ENCODE measurements around the gene PRRX2. TPM values are rescaled to one million over a fixed set of nuclear protein-coding genes. Genes with fewer than 3 reads are reported as not detected.
A peak's percentile ranks its signal among the peaks of the same experiment; 100 is the strongest.

Gene PRRX2
- total RNA-seq, 1 donor from 2014 or later, result 10.1 TPM

DNA sequence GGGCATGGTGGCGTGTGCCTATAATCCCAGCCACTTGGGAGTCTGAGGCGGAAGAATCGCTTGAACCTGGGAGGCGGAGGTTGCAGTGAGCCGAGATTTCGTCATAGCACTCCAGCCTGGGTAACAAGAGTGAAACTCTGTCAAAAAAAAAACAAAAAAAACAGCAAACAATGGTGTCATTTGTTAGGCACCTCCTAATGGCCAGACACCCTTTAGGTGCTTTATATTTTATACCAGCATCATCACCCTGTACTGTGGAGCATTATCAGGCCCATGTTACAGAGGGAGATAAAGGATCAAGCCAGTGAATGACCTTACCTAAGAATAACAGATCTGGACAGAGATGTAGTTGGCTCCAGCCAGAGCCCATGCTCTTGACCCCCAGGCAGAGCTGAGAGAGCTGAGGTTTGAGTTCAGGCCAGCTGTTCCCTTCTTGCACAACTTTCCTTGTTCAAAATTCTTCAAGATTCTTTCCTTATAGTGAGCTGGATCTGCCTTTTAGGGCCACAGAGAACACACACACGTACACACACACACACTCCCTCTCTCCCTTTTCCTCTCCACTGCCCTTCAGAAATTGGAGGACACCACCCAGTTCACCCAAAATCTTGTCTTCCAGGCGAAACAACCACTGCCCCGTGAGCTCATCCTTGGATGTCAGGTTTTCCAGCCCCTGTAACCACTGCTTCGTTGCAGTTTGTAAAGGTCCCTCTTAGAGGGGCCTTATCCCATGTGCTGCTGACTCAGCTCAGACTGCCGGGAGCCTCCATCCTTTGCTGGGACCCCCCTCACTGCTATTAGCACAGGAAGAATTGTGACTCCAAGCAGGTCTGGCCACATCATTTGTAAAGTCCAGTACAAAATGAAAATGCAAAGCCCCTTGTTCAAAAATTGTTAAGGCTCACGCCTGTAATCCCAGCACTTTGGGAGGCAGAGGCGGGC lies 97.8 kb downstream of the PRRX2 start:
- peak overlapping the region; percentile 88 for H3K27ac Mint-ChIP-seq
- TF ChIP-seq, protein P1, sequence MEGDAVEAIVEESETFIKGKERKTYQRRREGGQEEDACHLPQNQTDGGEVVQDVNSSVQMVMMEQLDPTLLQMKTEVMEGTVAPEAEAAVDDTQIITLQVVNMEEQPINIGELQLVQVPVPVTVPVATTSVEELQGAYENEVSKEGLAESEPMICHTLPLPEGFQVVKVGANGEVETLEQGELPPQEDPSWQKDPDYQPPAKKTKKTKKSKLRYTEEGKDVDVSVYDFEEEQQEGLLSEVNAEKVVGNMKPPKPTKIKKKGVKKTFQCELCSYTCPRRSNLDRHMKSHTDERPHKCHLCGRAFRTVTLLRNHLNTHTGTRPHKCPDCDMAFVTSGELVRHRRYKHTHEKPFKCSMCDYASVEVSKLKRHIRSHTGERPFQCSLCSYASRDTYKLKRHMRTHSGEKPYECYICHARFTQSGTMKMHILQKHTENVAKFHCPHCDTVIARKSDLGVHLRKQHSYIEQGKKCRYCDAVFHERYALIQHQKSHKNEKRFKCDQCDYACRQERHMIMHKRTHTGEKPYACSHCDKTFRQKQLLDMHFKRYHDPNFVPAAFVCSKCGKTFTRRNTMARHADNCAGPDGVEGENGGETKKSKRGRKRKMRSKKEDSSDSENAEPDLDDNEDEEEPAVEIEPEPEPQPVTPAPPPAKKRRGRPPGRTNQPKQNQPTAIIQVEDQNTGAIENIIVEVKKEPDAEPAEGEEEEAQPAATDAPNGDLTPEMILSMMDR (IDR thresholded peaks at IDR 0.05; ENCODE audit: unreplicated experiment), result no peak
- no peak for DNase-seq (ENCODE audit: low spot score in 2 of 2, unreplicated experiment in 2 of 2)

DNA sequence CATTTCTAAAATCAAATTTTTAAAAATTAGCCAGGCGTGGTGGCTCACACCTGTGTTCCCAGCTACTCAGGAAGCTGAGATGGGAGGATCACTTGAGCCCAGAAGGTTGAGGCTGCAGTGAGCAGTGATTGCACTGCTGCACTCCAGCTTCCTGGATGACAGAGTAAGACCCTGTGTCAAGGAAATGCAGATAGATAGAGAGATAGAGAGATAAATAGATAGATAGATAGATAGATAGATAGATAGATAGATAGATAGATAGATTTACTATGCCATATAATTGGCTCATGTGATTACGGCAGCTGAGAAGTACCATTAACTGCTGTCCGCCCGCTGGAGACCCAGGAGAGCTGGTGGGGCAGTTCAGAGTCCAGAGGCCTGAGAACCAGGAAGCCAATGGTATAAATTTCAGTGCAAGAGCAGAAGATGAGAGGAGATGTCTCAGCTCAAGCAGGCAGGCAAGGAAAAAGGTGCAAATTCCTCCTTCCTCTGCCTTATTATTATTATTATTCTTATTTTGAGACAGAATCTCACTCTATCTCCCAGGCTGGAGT lies 100.4 kb downstream of the PRRX2 start:
- Mint-ChIP-seq H3K27ac (no peak overlapping the region), H3K4me3 (no peak overlapping the region), H3K4me1 (peaks cover 24% of the 10 kb centered on the region), H3K27me3 (ENCODE audit: low read depth) (no peaks in the 10 kb centered on the region), H3K9me3 (no peaks in the 10 kb centered on the region), H3K36me3 (no peaks in the 10 kb centered on the region)
- no peak for DNase-seq (ENCODE audit: low spot score in 2 of 2, unreplicated experiment in 2 of 2)
- TF ChIP-seq, protein P1 (IDR thresholded peaks at IDR 0.05; ENCODE audit: unreplicated experiment), result no peak

More for the DNA sequence above, 97.8 kb downstream of the PRRX2 start:
- Mint-ChIP-seq H3K27me3 (ENCODE audit: low read depth) (no peaks in the 10 kb centered on the region), H3K4me3 (no peak overlapping the region), H3K9me3 (no peaks in the 10 kb centered on the region), H3K36me3 (no peaks in the 10 kb centered on the region), H3K4me1 (peaks cover 24% of the 10 kb centered on the region)

DNA sequence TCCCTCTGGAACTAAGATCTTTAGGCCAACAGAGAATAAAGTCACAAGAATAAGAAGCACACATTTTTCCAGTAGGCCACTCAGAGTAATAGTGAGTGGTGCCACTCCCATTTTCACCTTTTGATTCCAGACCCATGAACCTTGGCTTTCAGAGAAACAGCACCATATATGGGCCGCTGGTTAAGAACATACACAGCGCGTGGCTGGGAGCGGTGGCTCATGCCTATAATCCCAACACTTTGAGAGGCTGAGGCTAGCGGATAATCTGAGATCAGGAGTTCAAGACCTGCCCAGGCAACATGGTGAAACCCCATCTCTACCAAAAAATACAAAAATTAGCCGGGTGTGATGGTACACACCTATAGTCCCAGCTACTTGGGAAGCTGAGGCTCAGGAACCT lies 103.0 kb downstream of the PRRX2 start:
- H3K4me3 Mint-ChIP-seq, result no peak overlapping the region
- no peaks in the 10 kb centered on the region for H3K9me3 Mint-ChIP-seq
- no peak overlapping the region for H3K27ac Mint-ChIP-seq
- no peaks in the 10 kb centered on the region for H3K27me3 Mint-ChIP-seq (ENCODE audit: low read depth)
- TF ChIP-seq, protein P1 (IDR thresholded peaks at IDR 0.05; ENCODE audit: unreplicated experiment), result no peak
- no peaks in the 10 kb centered on the region for H3K36me3 Mint-ChIP-seq
- H3K4me1 Mint-ChIP-seq, result peaks cover 3% of the 10 kb centered on the region
- DNase-seq (ENCODE audit: low spot score in 2 of 2, unreplicated experiment in 2 of 2), result no peak

DNA sequence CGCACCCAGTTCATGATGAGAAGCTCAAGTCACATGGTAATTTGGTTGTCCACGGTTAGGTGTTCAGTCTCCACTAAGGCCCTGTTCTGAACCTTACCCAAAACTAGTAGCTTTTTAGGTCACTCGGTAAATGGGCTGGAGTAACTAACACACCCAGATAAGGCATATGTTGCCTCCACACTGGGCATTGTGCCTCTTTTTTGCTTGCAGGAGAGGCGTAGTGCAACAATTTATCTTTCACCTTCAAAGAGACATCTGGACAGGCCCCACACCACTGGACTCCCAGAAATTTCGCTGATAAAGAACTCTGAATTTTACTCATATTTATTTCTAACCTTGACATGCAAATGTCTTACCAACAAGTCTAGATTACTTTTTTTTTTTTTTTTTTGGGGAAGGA lies 104.2 kb downstream of the PRRX2 start:
- DNase-seq (ENCODE audit: low spot score in 2 of 2, unreplicated experiment in 2 of 2), result no peak
- H3K9me3 Mint-ChIP-seq, result no peaks in the 10 kb centered on the region
- no peaks in the 10 kb centered on the region for H3K27me3 Mint-ChIP-seq (ENCODE audit: low read depth)
- H3K4me1 Mint-ChIP-seq, result peaks cover 3% of the 10 kb centered on the region
- H3K4me3 Mint-ChIP-seq, result no peak overlapping the region
- no peak overlapping the region for H3K27ac Mint-ChIP-seq
- H3K36me3 Mint-ChIP-seq, result no peaks in the 10 kb centered on the region
- TF ChIP-seq, protein P1 (IDR thresholded peaks at IDR 0.05; ENCODE audit: unreplicated experiment), result no peak

DNA sequence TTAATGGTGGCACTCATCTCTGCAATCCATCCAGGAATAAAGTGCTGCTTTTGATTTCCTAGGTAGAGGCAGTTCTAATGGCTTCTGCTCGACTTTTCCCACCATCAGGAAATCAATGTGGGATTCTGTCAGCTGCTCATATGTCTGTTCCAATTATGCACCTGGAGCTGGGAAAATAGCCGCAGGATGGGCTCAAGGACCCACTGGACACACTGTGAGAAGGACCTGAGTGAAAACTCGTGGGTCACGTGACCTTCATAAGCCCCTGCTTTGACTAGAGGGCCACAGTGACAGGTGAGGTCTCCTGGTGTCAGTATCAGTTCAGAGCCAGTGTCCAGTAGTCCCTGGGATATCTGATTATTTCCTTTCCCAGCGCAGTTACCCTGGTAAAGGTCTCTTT lies 105.3 kb downstream of the PRRX2 start:
- TF ChIP-seq, protein P1 (IDR thresholded peaks at IDR 0.05; ENCODE audit: unreplicated experiment), result no peak
- H3K27me3 Mint-ChIP-seq (ENCODE audit: low read depth), result no peaks in the 10 kb centered on the region
- no peak overlapping the region for H3K27ac Mint-ChIP-seq

More for the DNA sequence above, 105.3 kb downstream of the PRRX2 start:
- Mint-ChIP-seq H3K36me3 (no peaks in the 10 kb centered on the region), H3K9me3 (no peaks in the 10 kb centered on the region), H3K4me3 (no peak overlapping the region), H3K4me1 (peaks cover 7% of the 10 kb centered on the region)
- no peak for DNase-seq (ENCODE audit: low spot score in 2 of 2, unreplicated experiment in 2 of 2)

Other genes starting within 250 kb of the PRRX2 start
- 0.23 to 0.87 TPM (median 0.69 TPM) in 3 replicates for gene C9orf50, start 44.5 kb upstream of the PRRX2 start, total RNA-seq
- 30.7 to 33.3 TPM (median 33.0 TPM) in 3 replicates for gene NTMT1, start 39.5 kb upstream of the PRRX2 start, total RNA-seq
- gene ASB6, start 23.5 kb upstream of the PRRX2 start, total RNA-seq, result 24.5 to 26.2 TPM (median 24.6 TPM) in 3 replicates
- 28.4 to 30.1 TPM (median 29.6 TPM) in 3 replicates for gene PTGES, start 87.4 kb downstream of the PRRX2 start, total RNA-seq
- gene TOR1B, start 137.5 kb downstream of the PRRX2 start, total RNA-seq, result 15.3 to 18.0 TPM (median 16.1 TPM) in 3 replicates
- 33.7 to 34.8 TPM (median 33.8 TPM) in 3 replicates for gene TOR1A, start 158.5 kb downstream of the PRRX2 start, total RNA-seq
- gene C9orf78, start 169.6 kb downstream of the PRRX2 start, total RNA-seq, result 28.2 to 31.0 TPM (median 29.9 TPM) in 3 replicates
- 47.1 to 49.0 TPM (median 47.7 TPM) in 3 replicates for gene USP20, start 169.8 kb downstream of the PRRX2 start, total RNA-seq